HG03045 (cell line): ENCODE data around the gene AHDC1.
"Not testable (repeated sequence)": the region's sequence is repeated elsewhere in the genome, so short reads cannot be mapped to it uniquely, and the experiment has no call there.

Experiments used
- ATAC-seq: cut with Tn5 transposase; IDR thresholded peaks from one replicate; pipeline ENCODE4 v1.9.1; 2021; ENCODE audit warnings: mild to moderate bottlenecking, moderate library complexity; ENCODE audit not compliant: unreplicated experiment

The AHDC1 gene

DNA sequence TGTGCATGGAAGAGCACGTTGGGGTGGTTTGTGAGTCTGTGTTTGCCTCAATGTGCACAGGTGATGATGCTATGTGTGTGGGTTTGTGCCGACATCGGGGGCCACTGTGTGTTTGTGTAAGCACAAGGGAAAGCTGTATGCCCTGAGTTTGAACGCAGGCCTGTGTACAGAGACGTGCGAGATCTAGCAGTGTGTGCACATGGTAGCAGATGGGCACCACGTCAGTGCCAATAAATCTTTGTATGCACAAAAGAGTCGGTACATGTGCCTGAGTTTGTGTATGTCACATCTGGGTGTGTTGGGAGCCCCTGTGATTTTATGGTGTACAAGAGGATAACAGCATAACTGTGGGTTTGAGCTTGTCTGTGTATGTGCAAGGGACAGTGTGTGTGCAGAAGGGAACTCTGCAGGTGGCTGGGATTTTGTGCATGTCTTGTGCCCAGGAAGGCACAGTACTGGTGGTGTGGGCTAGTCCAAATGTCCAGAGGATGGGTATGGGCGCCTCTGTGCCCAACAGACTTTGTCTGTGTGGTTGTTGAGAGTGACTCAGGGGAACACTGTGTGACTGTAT lies 82.0 kb downstream of the AHDC1 start:
- no peak for ATAC-seq

DNA sequence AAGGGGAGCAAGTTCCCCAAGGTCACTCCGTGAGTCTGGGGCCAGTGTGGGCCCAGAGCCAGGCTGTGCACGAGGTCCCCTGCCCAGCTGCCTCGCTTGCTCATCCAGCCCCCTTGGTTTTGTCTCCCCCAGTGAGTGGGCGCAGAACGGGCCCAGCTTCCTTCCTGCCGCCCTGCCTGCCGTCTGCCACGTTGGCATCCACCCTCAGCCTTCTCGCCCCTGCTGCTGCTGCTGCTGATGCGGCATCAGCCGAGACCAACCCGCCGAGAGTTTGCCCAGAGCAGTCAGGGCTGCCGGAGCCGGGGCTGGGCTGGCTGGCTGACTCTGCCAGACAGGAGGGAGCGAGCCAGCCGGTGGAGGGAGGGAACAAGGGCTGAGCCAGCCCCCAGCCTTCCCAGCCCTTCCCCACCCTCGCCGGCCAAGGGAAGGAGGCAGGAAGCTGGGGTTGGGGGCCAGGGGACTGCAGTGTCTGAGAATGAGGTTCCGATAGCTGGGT lies 82.6 kb downstream of the AHDC1 start:
- no peak for ATAC-seq

- ATAC-seq: no peak
Observed at GRCh38 chr1:27520651-27521050, 83.3 kb downstream of the AHDC1 start.

DNA sequence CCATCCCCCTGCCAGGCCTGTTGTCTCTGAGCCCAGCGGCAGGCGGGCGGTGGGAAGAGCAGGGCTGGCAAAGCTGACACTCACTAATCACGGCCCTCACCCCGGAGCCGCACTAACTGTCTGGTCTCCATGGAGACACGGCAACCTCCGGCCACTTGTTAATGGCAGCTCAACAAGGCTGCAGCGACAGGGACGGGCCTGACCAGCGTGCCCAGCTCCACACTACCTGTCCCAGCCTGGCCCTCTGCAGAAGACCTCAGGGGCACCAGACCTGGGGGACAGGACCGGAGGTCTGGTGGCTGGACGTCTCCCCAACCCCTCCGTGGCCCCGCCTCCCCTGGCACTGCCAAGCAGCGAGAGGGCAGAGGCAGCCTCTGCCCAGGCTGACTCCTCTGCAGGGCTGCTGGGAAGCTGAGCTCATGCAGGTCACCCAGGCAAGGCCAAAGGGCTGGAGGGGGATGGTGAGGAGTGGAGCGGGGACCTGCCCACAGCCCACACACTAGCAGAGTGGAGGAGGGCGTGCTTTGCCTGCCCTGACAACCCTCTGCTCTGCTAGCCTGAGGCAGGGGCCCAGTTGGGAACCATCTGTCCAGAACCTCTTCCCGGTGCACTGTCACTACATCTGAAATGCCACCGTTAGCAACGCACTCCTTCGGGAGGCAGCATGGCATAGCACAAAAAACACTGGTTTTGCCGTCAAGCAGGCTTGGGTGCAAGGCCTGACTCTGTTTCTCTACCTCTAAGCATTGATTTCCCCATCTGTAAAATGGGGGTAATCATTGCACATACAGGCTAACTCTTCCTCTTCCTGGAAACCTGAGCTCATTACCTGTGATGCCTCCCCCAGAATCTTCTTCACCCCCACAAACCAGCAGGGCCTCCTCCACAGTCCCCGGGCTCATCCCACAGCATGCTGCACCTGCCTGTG lies 84.3 kb downstream of the AHDC1 start:
- ATAC-seq: no peak

DNA sequence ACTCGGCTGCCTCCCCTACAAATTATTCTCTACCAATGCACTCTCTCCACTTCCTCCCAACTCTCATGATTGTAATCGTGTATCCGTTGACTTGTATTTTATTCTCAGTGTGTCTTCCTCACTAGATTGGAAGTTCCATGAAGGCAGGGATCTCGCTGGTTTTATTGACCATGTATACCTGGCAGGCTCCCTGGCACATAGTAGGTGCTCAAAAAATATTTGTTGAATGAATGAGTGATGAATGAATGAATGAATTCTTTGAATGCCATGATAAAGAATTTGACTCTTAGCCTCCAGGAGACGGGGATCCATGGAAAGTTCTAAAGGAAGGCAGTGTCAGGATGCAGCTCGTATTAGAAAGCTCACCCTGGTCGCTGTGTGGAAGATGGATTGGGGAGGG lies 85.1 kb downstream of the AHDC1 start:
- ATAC-seq: no peak

GRCh38 chr1:27517907-27518718 lies 85.8 kb downstream of the AHDC1 start:
- no peak for ATAC-seq

DNA sequence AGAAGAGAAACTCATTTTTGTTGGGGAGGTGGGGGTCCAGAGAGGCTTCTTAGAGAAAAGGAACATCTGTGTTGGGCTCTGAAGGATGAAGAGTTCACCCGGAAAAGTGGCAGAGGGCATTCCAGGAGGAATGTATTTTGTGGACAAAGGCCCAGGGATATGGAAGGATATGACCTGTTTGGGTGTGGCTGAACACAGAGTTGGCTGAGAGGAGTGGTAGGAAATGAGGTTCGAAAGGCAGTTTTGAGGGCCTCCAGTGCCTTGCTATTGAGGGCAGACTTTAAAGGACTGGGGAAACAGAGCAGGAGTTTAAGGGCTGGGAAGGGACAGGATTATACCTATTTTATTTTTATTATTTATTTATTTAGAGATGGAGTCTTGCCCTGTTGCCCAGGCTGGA lies 86.6 kb downstream of the AHDC1 start:
- no peak for ATAC-seq

GRCh38 chr1:27515626-27516025 lies 88.3 kb downstream of the AHDC1 start:
- no peak for ATAC-seq

DNA sequence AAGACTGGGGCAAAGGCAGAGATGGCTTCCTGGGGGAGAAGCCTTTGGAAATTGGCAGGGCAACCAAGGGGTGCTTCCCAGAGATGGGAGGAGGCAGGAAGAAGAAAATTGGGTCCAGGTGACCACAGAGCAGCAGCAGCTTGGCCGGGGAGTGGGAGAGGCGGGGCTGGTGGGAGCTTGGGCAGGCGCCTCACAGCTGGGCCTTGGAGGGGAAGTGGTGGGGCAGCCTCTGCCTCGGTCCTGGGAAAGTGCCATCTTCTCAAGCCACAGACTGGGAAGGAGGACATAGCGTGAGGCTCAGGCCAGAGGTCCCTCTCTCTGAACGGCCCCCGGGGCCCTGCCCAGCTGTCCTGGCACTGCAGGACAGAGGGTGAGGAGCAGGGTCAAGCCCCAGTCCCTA lies 90.0 kb downstream of the AHDC1 start:
- ATAC-seq: no peak

GRCh38 chr1:27513528-27513927 lies 90.4 kb downstream of the AHDC1 start:
- ATAC-seq: no peak

GRCh38 chr1:27509127-27510080 lies 94.5 kb downstream of the AHDC1 start:
- ATAC-seq: no peak

DNA sequence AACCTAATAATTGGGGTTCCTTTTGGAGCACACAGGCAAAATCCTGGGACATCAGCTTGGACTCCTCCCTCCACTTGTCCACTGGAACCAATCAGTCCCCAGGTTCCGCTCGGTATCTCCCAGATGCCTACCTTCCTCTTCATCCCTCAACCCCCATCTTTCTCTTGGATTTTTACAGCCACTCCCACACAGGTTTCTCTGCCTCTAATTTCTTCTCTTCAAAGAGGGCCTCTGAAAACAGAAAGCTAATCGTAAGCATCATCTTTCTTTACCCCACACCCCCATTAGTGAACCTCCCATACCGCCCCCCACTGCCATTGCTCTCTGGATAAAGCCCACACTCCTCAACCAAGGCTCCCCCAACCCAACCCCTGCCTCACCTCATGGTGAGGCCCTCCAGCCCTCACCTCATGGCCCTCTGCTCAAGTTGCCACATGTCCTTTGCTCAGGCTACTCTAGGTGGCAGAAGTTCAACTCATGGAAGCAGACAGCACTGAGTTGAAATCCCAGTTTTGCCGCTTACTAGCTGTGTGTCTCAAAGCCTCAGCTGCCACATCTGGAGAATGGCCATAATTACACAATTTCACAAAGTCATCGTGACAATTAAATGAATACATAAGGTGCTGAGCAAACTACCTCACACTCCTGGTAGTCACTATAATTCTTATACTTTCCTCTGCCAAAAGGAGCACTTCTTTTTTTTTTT lies 95.8 kb downstream of the AHDC1 start:
- ATAC-seq: no peak

- no peak for ATAC-seq
Observed at GRCh38 chr1:27506703-27507102, 97.2 kb downstream of the AHDC1 start.

- ATAC-seq: no peak
Observed at GRCh38 chr1:27505420-27505680, 98.6 kb downstream of the AHDC1 start.

DNA sequence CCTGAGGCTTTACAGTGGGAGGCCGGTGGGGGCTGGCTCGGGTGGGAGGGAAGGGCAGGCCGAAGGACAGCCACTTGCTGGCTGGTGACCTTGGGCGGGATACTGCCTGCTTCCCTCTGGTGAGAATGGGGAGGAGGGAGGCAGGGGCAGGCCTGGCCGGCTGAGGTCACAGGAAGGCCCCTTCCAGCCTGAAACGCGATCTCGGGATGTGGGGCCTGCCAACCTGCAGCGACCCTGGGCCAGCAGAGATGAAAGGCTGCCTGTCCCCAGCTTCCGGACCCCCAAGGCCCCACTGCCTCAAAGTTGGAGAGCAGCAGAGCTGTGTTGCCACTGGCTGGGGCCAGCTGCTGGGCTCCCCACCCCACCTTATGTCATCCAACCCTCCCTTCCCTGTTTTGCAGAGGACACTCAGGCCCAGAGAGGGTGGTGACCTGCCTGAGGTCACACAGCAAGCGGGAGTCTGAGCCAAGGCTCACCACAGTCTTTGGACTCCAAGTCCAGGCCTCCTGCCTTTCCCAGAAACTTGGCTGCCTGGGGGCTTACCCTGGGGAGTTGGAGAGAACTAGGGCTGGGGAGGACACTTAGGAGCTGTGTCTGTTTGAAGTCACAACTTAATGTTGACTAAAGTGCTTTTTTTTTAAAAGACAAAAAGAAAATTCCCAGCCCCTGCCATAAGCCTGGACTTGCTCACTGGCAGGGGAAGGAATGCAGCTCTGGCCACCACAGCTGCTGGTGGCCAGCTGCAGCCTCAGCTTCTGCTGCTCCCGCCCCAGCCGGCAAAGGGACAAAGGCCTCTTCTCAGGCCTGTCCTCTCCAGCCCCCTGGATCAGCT lies 99.1 kb downstream of the AHDC1 start:
- ATAC-seq: no peak

GRCh38 chr1:27503844-27504587 lies 99.9 kb downstream of the AHDC1 start:
- ATAC-seq: no peak

GRCh38 chr1:27503033-27503432 lies 100.9 kb downstream of the AHDC1 start:
- ATAC-seq: no peak

- ATAC-seq: not testable (repeated sequence)
Observed at GRCh38 chr1:27501159-27501558, 102.8 kb downstream of the AHDC1 start.
